B cell (primary cell): Measurements from ENCODE around the gene TRMT10B. TPM values are rescaled to one million over a fixed set of nuclear protein-coding genes. Genes with fewer than 3 reads are reported as not detected.

Experiments used
- ATAC-seq: fragments of 200-7000 bp; cut with Tn5 transposase; one replicate; pipeline ENCODE4 v1.10.0; 2021; ENCODE audit warnings: low read depth, mild to moderate bottlenecking, moderate number of reproducible peaks, moderate library complexity
- CTCF ChIA-PET: fragments of 350-600 bp; sonication (Branson Sonifier 250); formaldehyde crosslinking; loops from one replicate; lab custom pipeline; 2021; ENCODE audit warnings: antibody characterized with exemption, inconsistent platforms; lab: Charles Lee
- POLR2A ChIA-PET: fragments of 350-600 bp; sonication (Branson Sonifier 250); formaldehyde crosslinking; loops from one replicate; lab custom pipeline; 2021; ENCODE audit warnings: antibody characterized with exemption; lab: Charles Lee
- DNase-seq: peaks from one replicate; pipeline ENCODE4 v3.0.0; 2013
- H2AFZ ChIP-seq: 2 replicates; pipeline ENCODE4 v1.6.1; 2012; ENCODE audit warnings: mild to moderate bottlenecking, low read depth, low read length; ENCODE audit not compliant: insufficient read depth, poor library complexity, severe bottlenecking
- H3K27ac ChIP-seq, 2 donors: 1 replicate in 1 of 2; 2 replicates in 1 of 2; pipeline ENCODE4 v1.5.1; 2012 to 2013; ENCODE audit warnings: low read length in 2 of 2, mild to moderate bottlenecking in 2 of 2, moderate library complexity in 1 of 2
- H3K27me3 ChIP-seq, 4 experiments: fragments of 200-600 bp in 1 of 4; sonication (generic) in 1 of 4; replicated peaks in 1 of 4; 1 replicate in 2 of 4; 2 replicates in 2 of 4; pipeline versions ENCODE4 v1.6.1 to v1.7.0; 2013 to 2016; ENCODE audit warnings: low read length in 3 of 4, mild to moderate bottlenecking in 2 of 4, mixed read lengths in 1 of 4, moderate library complexity in 1 of 4; ENCODE audit not compliant: insufficient read depth in 4 of 4, control insufficient read depth in 3 of 4; ENCODE audit errors: control extremely low read depth in 1 of 4
- H3K36me3 ChIP-seq, 2 experiments: replicated peaks in 1 of 2; 1 replicate in 1 of 2; 2 replicates in 1 of 2; pipeline versions ENCODE4 v1.6.1 to v1.7.1; 2013; ENCODE audit warnings: low read length in 1 of 2; ENCODE audit not compliant: insufficient read depth in 2 of 2, control insufficient read depth in 1 of 2; ENCODE audit errors: control extremely low read depth in 1 of 2, extremely low read depth in 1 of 2
- H3K4me1 ChIP-seq, 2 donors: fragments of 200-600 bp in 1 of 2; sonication (generic) in 1 of 2; 1 replicate in 1 of 2; 2 replicates in 1 of 2; pipeline versions ENCODE4 v1.5.1 to v1.6.1; 2013 to 2017; ENCODE audit warnings: low read length in 2 of 2; ENCODE audit not compliant: control insufficient read depth in 2 of 2, insufficient read depth in 2 of 2
- H3K4me2 ChIP-seq: replicated peaks from 2 replicates; pipeline ENCODE3; 2012; ENCODE audit warnings: mild to moderate bottlenecking, low read depth, low read length; ENCODE audit not compliant: poor library complexity, severe bottlenecking
- H3K4me3 ChIP-seq, 5 experiments: fragments of 200-600 bp in 1 of 5; sonication (generic) in 1 of 5; 1 replicate in 3 of 5; 2 replicates in 2 of 5; pipeline versions ENCODE4 v1.5.1 to v1.7.0; 2011 to 2016; ENCODE audit warnings: low read length in 4 of 5, mild to moderate bottlenecking in 4 of 5, low read depth in 2 of 5, control low read depth in 1 of 5, moderate library complexity in 1 of 5; ENCODE audit not compliant: insufficient read depth in 1 of 5; ENCODE audit errors: control extremely low read depth in 1 of 5, extremely low read depth in 1 of 5
- H3K79me2 ChIP-seq: fragments of 200-600 bp; sonication (generic); one replicate; pipeline ENCODE4 v1.6.0; 2016; ENCODE audit warnings: low read length; ENCODE audit not compliant: control insufficient read depth, insufficient read depth
- H3K9ac ChIP-seq: fragments of 200-600 bp; sonication (generic); 2 replicates; pipeline ENCODE4 v1.6.1; 2017; ENCODE audit warnings: mild to moderate bottlenecking, low read length, moderate library complexity
- H3K9me3 ChIP-seq, 3 donors: one replicate each; pipeline versions ENCODE4 v1.6.1 to v1.7.1; 2013; ENCODE audit warnings: low read length in 2 of 3; ENCODE audit not compliant: control insufficient read depth in 2 of 3, insufficient read depth in 1 of 3; ENCODE audit errors: control extremely low read depth in 1 of 3
- H4K20me1 ChIP-seq: 2 replicates; pipeline ENCODE4 v1.6.0; 2012; ENCODE audit warnings: mild to moderate bottlenecking, low read length; ENCODE audit not compliant: insufficient read depth, control insufficient read depth, poor library complexity, severe bottlenecking
- H3K27ac Mint-ChIP-seq: one replicate; pipeline ENCODE4 v1.8.0; 2021; ENCODE audit warnings: mixed read lengths
- H3K27me3 Mint-ChIP-seq: one replicate; pipeline ENCODE4 v1.8.0; 2021; ENCODE audit warnings: mixed read lengths
- H3K4me1 Mint-ChIP-seq: one replicate; pipeline ENCODE4 v1.8.0; 2021; ENCODE audit warnings: mixed read lengths
- H3K4me3 Mint-ChIP-seq: one replicate; pipeline ENCODE4 v1.8.0; 2021; ENCODE audit warnings: mixed read lengths
- H3K9me3 Mint-ChIP-seq: one replicate; pipeline ENCODE4 v1.8.0; 2022; ENCODE audit warnings: mixed read lengths; ENCODE audit not compliant: insufficient read depth
- EZH2 ChIP-seq: IDR thresholded peaks from 2 replicates; pipeline ENCODE4 v1.6.1; 2012; ENCODE audit warnings: borderline replicate concordance, low read depth, mild to moderate bottlenecking, moderate library complexity, low read length; ENCODE audit not compliant: insufficient read depth, poor library complexity, severe bottlenecking
- WGBS: methylation state at CpG from one replicate; pipeline ENCODE4 v1.1.5; 2013; ENCODE audit warnings: missing lambda C conversion rate; ENCODE audit not compliant: insufficient coverage; 5-methylcytosine and 5-hydroxymethylcytosine counted together
- intact Hi-C: fragments of 100-400 bp; cut with micrococcal nuclease; formaldehyde crosslinking; loops from one replicate; pipeline ENCODE4 v1.10.0; 2022
- polyA plus RNA-seq: library from polyadenylated mRNA; depleted of rRNA; stranded (reverse); fragments of >200 nt; gene quantifications from 2 replicates; pipeline ENCODE4 v1.2.3, GENCODE V29; 2012
- total RNA-seq, 2 donors: library from RNA; stranded (reverse); fragments of 120-200 nt in 1 of 2; gene quantifications; 1 replicate in 1 of 2; 2 replicates in 1 of 2; pipeline versions ENCODE4 v1.2.3 to v1.2.4, GENCODE V29; 2013 to 2022
- TF ChIP-seq, protein P1 (sequence below): fragments of 200-600 bp; IDR thresholded peaks from one replicate; pipeline ENCODE4 v1.8.0; 2022; ENCODE audit warnings: antibody characterized with exemption, mild to moderate bottlenecking

Gene TRMT10B
- total and polyA plus RNA-seq, 2 donors (not counting 1 experiment from before 2014, with no cell fraction given) = 18.1 to 27.8 TPM

DNA sequence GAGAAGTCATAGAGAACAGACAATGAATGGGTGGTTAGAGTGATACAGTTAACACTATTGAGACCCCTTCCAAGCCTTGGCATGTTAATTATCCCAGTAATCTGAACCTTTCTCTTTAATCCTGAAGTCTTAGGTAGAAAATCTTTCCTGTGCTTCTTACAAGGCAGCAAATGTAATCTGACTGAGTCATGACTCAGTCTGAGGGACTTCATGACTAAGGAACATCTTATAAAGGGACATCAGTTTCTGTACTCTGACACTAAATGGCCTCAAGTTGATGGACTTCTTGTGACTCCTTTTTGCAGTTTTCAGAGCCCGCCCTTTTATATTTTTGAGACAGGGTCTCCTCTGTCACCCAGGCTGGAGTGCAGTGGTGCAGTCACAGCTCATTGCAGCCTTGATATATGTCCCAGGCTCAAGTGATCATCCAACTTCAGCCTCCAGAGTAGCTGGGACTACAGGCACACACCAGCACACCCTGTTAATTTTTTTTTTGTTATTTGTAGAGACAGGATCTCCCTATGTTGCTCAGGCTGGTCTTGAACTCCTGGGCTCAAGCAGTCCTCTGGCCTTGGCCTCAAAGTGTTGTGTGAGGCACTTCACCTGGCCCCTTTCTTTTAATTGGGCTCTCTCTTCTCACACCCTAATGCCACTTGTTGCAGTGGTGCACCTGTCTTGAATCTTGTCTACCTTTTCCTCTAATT, 21.8 kb downstream of the TRMT10B start:
- Histone ChIP-seq H3K4me2 (no peak overlapping the region), H4K20me1 (no peaks in the 10 kb centered on the region), H3K4me1 (no peaks in the 10 kb centered on the region), H3K27me3 (no peaks in the 10 kb centered on the region), H3K9ac (no peak overlapping the region), H3K4me3 (no peak overlapping the region), H2AFZ (no peak overlapping the region), H3K36me3 (peaks cover 5 to 66% of the 10 kb centered on the region in 2 experiments), H3K27ac (no peak overlapping the region), H3K79me2 (no peaks in the 10 kb centered on the region), H3K9me3 (no peaks in the 10 kb centered on the region)
- ChIA-PET CTCF (interaction anchor here (0.5 kb wide), 1 partner anchor 106 kb away, joined by 5 read pairs; no protein-coding TSS in a partner anchor), POLR2A (no interaction called here)
- TF ChIP-seq, protein P1, sequence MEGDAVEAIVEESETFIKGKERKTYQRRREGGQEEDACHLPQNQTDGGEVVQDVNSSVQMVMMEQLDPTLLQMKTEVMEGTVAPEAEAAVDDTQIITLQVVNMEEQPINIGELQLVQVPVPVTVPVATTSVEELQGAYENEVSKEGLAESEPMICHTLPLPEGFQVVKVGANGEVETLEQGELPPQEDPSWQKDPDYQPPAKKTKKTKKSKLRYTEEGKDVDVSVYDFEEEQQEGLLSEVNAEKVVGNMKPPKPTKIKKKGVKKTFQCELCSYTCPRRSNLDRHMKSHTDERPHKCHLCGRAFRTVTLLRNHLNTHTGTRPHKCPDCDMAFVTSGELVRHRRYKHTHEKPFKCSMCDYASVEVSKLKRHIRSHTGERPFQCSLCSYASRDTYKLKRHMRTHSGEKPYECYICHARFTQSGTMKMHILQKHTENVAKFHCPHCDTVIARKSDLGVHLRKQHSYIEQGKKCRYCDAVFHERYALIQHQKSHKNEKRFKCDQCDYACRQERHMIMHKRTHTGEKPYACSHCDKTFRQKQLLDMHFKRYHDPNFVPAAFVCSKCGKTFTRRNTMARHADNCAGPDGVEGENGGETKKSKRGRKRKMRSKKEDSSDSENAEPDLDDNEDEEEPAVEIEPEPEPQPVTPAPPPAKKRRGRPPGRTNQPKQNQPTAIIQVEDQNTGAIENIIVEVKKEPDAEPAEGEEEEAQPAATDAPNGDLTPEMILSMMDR = no peak
- TF ChIP-seq EZH2 = no peak
- WGBS = 100% methylated on average over 1 of the region's 1 CpG
- no peaks in the 10 kb centered on the region for H3K27me3 Mint-ChIP-seq
- H3K9me3 Mint-ChIP-seq = no peaks in the 10 kb centered on the region
- no peaks in the 10 kb centered on the region for H3K4me1 Mint-ChIP-seq
- peak overlapping the region; percentile 16 for H3K27ac Mint-ChIP-seq
- intact Hi-C loops = no loop called here
- DNase-seq = no peak
- H3K4me3 Mint-ChIP-seq = no peak overlapping the region
- no peak for ATAC-seq

DNA sequence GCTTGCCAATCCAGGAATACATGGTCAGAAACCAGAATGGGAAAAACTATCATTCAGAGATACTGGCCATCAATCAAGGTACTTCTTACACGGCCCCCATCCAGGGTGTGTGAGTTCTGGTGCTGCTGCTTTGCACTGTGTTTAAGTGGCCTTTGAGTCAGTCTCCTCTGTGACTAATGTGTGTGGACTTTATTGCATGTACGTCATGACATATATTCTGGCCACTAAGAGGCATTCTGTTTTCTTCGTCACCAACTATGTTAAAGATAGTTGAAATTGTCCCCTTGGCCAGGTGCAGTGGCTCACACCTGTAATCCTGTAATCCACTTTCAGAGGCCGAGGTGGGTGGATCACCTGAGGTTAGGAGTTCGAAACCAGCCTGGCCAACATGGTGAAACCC, 22.7 kb downstream of the TRMT10B start:
- Histone ChIP-seq H3K4me3 (no peak overlapping the region), H4K20me1 (no peaks in the 10 kb centered on the region), H3K27ac (no peak overlapping the region), H3K9me3 (no peaks in the 10 kb centered on the region), H3K79me2 (no peaks in the 10 kb centered on the region), H3K9ac (no peak overlapping the region), H3K36me3 (peaks cover 2 to 66% of the 10 kb centered on the region in 2 experiments), H3K4me1 (no peaks in the 10 kb centered on the region), H3K27me3 (no peaks in the 10 kb centered on the region), H2AFZ (no peak overlapping the region), H3K4me2 (no peak overlapping the region)
- 100% methylated on average over 2 of the region's 5 CpGs for WGBS
- DNase-seq (no peak), ATAC-seq (no peak)
- H3K4me3 Mint-ChIP-seq = no peak overlapping the region
- H3K9me3 Mint-ChIP-seq = no peaks in the 10 kb centered on the region
- no peaks in the 10 kb centered on the region for H3K4me1 Mint-ChIP-seq
- H3K27me3 Mint-ChIP-seq = no peaks in the 10 kb centered on the region
- TF ChIP-seq, protein P1 = no peak
- TF ChIP-seq EZH2 = no peak
- intact Hi-C loops = no loop called here
- POLR2A ChIA-PET = no interaction called here
- CTCF ChIA-PET = interaction anchor here (0.6 kb wide), 1 partner anchor 294 kb away, joined by 3 read pairs; no protein-coding TSS in a partner anchor
- no peak overlapping the region for H3K27ac Mint-ChIP-seq
